Heart left ventricle (tissue), 13 donors: ENCODE data around the gene SNX9.

ENCODE experiments used
- CTCF ChIP-seq, 12 donors: fragments of 200-600 bp; sonication (generic) in 4 of 12; IDR thresholded peaks; one replicate each; pipeline versions ENCODE4 v1.5.0 to v1.8.0; 2018 to 2022; ENCODE audit warnings: antibody characterized with exemption in 12 of 12, mild to moderate bottlenecking in 5 of 12
- POLR2A ChIP-seq, 2 donors: fragments of 450-650 bp; IDR thresholded peaks; one replicate each; pipeline ENCODE4 v1.6.1; 2017; ENCODE audit warnings: antibody characterized with exemption in 2 of 2, mild to moderate bottlenecking in 2 of 2, moderate library complexity in 2 of 2
- donor health status: ischemic (EF 13 %, LVEDD 7.1; RV severe dilation, severe dysfunction).
- donor health status: DM: no; HTN: yes; CAD: no.
- donor health status: DM: no; HTN: no; CAD: no.
- donor health status: ischemic (EF 25% LVEDD 6.9; RV normal size, moderate dysfunction).
- donor health status: ischemic (EF 25% LVEDD 5.7; RV mildly dilated, moderate dysfunction).
- donor health status: ischemic (EF 35%, LVEDD 5.7; RV mildly dilated, moderate dysfunction).
- donor health status: nonischemic (EF 11% LVEDD 7.7; RV severe dilation, severe dysfunction).
- donor health status: DM: yes; HTN: yes; CAD: no.
- donor health status: PGD.
- donor health status: ischemic (EF 29% LVEDD 5.4; RV normal size, mild dysfunction).
- donor health status: nonischemic (EF 23%, LVEDD 6.1; RV moderate dilation, normal function).

DNA sequence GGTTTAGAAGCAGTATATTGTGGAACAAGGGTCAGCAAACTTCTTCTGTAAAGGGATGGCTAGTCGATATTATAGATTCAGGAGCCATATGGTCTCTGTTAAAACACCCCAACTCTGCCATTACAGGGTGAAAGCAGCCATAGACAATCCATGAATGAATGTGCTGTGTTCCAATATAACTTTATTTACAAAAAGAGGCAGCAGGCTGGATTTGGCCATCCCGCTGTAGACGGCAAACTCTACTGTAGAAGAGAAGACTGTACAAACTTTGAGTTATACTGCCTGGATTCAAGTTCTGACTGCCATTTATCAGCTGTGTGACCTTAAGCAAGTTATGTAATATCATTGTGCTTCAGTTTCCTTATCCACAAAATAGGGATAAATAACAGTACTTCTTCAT lies 33.7 kb upstream of the SNX9 start:
- TF ChIP-seq CTCF (IDR thresholded peaks at IDR 0.05) (no peak), POLR2A (IDR thresholded peaks at IDR 0.05) (no peak)
